Glomerular visceral epithelial cell (primary cell): ENCODE measurements around the gene DGKQ.
"Not testable (repeated sequence)": the region's sequence is repeated elsewhere in the genome, so short reads cannot be mapped to it uniquely, and the experiment has no call there.

ENCODE experiments used
- DNase-seq: peaks from one replicate; pipeline ENCODE4 v3.0.0-alpha.2; 2016; ENCODE audit errors: extremely low spot score

DGKQ gene

GRCh38 chr4:976016-976415, 2.6 kb upstream of the DGKQ start:
- not testable (repeated sequence) for DNase-seq

- no peak for DNase-seq
Observed at GRCh38 chr4:974668-975067, 1.3 kb upstream of the DGKQ start.

DNA sequence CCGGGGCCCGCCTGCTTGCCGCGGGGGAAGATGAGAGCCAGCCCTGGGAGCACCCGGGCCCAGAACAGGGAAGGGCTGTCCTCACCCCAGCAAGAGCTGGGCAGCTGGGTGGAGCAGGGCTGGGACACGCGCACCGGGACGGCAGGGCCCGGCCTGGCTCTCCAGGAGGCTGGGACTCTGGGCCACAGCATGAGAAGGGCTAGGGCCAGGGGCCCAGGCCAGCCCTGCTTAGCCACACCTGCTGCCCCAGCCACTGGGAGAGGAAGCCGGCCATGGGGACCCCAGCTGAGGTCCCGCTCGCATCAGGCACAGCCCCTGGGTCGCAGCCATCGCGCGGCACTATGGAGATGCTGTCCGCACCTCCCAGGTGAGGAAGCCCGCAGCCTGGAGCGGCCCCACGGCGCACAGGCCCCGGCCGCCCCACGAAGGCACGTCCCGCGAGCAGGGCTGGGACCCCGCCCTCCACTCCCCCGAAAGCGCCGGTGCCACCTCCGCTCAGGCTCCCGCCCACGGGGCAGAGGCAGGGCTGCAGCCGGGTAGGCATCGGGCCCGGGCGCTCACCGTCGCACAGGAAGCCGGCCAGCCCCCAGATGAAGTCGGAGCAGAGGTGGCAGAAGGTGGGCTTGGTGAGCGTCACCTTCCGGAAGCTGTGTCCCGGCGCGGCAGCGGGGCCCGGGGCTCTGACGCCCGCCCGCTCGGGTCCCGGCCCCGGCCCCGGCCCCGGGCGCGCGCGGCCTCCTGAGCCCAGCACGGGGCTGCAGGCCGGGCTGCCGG, 531 bp downstream of the DGKQ start:
- peak; percentile 31 for DNase-seq

GRCh38 chr4:971666-972500, 1.5 kb downstream of the DGKQ start:
- DNase-seq = no peak

- no peak for DNase-seq
Observed at GRCh38 chr4:970854-971520, 2.4 kb downstream of the DGKQ start.

- no peak for DNase-seq
Observed at GRCh38 chr4:970046-970745, 3.2 kb downstream of the DGKQ start.

GRCh38 chr4:968621-969394, 4.6 kb downstream of the DGKQ start:
- DNase-seq = no peak

GRCh38 chr4:968221-968620, 5.1 kb downstream of the DGKQ start:
- no peak for DNase-seq

DNA sequence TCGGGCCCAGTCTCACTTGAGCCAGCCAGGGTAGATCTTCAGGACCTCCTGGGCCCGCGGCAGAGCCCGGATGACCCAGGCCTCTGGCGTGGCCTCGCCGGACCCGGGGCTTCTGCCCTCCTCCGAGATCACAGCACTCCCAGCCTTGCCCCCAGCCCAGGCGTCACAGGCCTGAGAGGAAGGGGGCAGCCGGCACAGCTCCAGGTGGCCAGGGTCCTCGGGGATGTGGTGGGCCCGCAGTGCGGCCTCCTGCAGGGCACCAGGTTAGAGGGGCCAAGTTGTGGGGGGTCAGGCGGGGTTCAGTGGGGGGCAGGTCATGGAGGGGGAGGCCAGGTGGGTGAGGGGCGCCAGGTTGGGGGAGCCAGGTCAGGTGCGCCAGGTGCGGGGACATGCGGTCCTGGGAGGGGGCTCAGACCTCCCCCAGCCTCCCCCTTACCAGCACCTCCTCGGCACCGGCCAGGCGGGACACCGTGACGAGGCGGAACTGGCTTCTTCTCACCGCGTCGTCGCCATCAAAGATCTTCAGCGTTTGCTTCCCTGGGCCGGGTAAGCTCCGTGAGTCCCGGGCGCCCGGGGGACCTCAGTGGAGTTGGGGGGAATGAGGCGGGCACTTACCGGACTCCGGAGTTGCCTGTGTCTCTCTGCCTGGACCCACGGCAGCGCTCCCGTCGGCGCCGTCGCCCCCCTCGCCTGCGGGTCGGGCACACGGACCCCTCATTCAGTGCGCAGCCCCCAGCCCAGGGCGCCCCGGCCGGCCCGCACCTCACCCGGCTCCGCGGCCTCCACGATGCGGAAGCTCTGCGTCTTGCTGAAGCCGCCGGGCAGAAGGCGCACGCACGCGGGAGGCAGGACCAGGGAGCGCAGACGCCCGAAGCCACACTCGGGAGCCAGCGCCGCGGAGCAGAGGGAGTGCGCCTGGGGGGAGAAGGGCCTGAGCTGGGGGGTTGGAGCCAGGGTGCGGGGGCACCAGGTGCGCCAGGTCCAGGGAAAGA, 6.0 kb downstream of the DGKQ start:
- no peak for DNase-seq

- DNase-seq = no peak
Observed at GRCh38 chr4:966266-967112, 6.9 kb downstream of the DGKQ start.

DNA sequence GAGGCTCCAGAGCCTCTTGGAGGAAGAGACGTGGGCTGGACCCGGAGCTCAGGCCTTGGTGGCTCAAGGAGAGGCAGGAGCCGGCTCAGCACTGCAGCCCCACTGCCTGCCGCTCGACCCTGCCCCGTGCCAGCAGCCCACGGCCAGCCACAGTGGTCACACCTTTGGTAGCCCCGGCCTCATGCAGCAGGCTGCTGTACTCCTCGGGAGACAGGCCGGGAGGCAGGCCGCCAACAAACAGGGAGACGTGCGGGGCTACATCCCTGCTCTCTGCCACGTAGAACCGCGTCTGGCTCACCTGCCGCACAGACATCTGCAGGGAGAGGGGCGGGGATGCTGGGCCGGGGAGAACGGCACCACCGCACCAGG, 7.6 kb downstream of the DGKQ start:
- no peak for DNase-seq

DNA sequence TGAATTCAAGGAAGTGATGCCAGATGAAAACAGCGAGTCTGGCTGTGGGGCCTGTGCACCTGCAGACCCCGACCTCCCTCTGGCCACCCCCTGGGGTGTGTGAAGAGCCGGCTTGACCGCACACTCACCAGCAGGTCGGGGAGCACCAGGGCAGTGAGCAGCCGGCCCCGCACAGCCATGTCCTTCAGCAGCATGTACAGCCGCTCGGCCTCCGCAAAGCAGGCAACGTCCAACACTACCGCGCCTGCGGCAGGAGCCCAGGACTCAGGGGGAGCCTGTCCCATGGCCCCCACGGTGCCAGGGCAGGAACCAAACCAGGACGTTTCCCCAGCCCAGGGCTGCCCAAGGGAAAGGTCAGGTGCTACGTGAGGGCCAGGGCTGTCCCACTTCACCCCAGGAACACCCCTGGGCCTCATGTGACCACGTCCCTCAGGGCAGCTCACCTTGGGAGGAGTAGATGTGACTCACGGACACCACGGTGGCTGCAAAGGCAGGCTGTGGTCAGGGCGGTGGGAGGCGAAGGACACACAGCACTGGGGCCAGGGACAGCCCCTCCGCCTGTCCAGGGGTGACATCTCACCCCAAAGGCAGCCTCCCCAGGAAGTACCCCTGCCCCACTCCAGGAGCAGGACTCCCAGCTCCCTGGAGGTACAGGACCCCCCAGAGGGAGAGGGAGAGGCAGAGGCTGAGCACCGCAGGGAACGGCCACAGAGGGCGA, 8.2 kb downstream of the DGKQ start:
- no peak for DNase-seq

GRCh38 chr4:964346-965025, 8.9 kb downstream of the DGKQ start:
- no peak for DNase-seq

GRCh38 chr4:963276-964225, 9.8 kb downstream of the DGKQ start:
- no peak for DNase-seq

GRCh38 chr4:962231-963208, 10.8 kb downstream of the DGKQ start:
- no peak for DNase-seq
